ENCODE measurements around the gene PLD1.
A peak's percentile ranks its signal among the peaks of the same experiment; 100 is the strongest.

- TF ChIP-seq CTCF (IDR thresholded peaks at IDR 0.05) (peak in 1 of 2 donors; percentile 31), POLR2A (IDR thresholded peaks at IDR 0.05) (no peak)
Observed at GRCh38 chr3:171614318-171614921, 195.9 kb downstream of the PLD1 start.
